IMR-90 (cell line): ENCODE measurements around the gene ALPI. TPM values are rescaled to one million over a fixed set of nuclear protein-coding genes. Genes with fewer than 3 reads are reported as not detected.

ENCODE experiments used
- ATAC-seq: fragments of 200-7000 bp; cut with Tn5 transposase; 2 replicates; pipeline ENCODE4 v1.9.1; 2020; ENCODE audit warnings: low read depth, mild to moderate bottlenecking, moderate library complexity
- BruUV-seq: library from RNA; stranded (reverse); fragments of 400-500 nt; replicated peaks from 2 replicates; lab custom pipeline; 2021; lab: Mats Ljungman, UMichigan
- CTCF ChIA-PET: fragments of 300-600 bp; formaldehyde crosslinking; extraction: SDS; loops from one replicate; lab custom pipeline; 2021; ENCODE audit warnings: antibody characterized with exemption; lab: Yijun Ruan, JAX
- POLR2A ChIA-PET: fragments of 300-600 bp; sonication (Branson Sonifier 250); formaldehyde crosslinking; loops from one replicate; lab custom pipeline; 2022; ENCODE audit warnings: antibody characterized with exemption; ENCODE audit not compliant: unreplicated experiment; lab: Charles Lee
- DNase-seq: peaks from one replicate; pipeline ENCODE4 v3.0.0; 2013
- H2AFZ ChIP-seq: replicated peaks from 2 replicates; pipeline ENCODE3; 2013; ENCODE audit warnings: low read length, mild to moderate bottlenecking; ENCODE audit not compliant: poor library complexity
- H2AK5ac ChIP-seq: 2 replicates; pipeline ENCODE4 v1.6.1; 2013; ENCODE audit warnings: low read depth, low read length, inconsistent platforms
- H2AK9ac ChIP-seq: replicated peaks from 2 replicates; pipeline ENCODE3; 2013; ENCODE audit warnings: mild to moderate bottlenecking, low read depth, low read length, moderate library complexity; ENCODE audit not compliant: poor library complexity
- H2BK120ac ChIP-seq: 2 replicates; pipeline ENCODE4 v1.6.1; 2013; ENCODE audit warnings: low read depth, low read length, inconsistent platforms
- H2BK15ac ChIP-seq: 3 replicates; pipeline ENCODE4 v1.6.1; 2013; ENCODE audit warnings: low read depth, low read length, inconsistent platforms
- H2BK20ac ChIP-seq: 2 replicates; pipeline ENCODE4 v1.6.1; 2013; ENCODE audit warnings: low read depth, mild to moderate bottlenecking, inconsistent platforms, low read length, moderate library complexity
- H2BK5ac ChIP-seq: 2 replicates; pipeline ENCODE4 v1.6.1; 2013; ENCODE audit warnings: mild to moderate bottlenecking, low read depth, low read length, inconsistent platforms; ENCODE audit not compliant: poor library complexity, severe bottlenecking
- H3K14ac ChIP-seq: replicated peaks from 2 replicates; pipeline ENCODE4 v1.6.1; 2013; ENCODE audit warnings: low read depth, low read length, inconsistent platforms
- H3K18ac ChIP-seq: 2 replicates; pipeline ENCODE4 v1.6.1; 2013; ENCODE audit warnings: low read depth, low read length, control low read depth
- H3K23ac ChIP-seq: 2 replicates; pipeline ENCODE4 v1.6.1; 2013; ENCODE audit warnings: low read depth, low read length, inconsistent platforms
- H3K27ac ChIP-seq: 2 replicates; pipeline ENCODE4 v1.5.1; 2013; ENCODE audit warnings: mild to moderate bottlenecking, control low read depth, low read length; ENCODE audit not compliant: insufficient read depth
- H3K27me3 ChIP-seq: 2 replicates; pipeline ENCODE4 v1.6.1; 2013; ENCODE audit warnings: low read length; ENCODE audit not compliant: control insufficient read depth, insufficient read depth
- H3K36me3 ChIP-seq: 2 replicates; pipeline ENCODE4 v1.6.1; 2013; ENCODE audit warnings: low read length, mixed read lengths; ENCODE audit not compliant: control insufficient read depth, insufficient read depth
- H3K4ac ChIP-seq: 2 replicates; pipeline ENCODE4 v1.6.1; 2013; ENCODE audit warnings: low read depth, low read length, inconsistent platforms
- H3K4me1 ChIP-seq: 2 replicates; pipeline ENCODE4 v1.6.1; 2013; ENCODE audit warnings: low read length, mixed read lengths; ENCODE audit not compliant: control insufficient read depth, insufficient read depth
- H3K4me2 ChIP-seq: 2 replicates; pipeline ENCODE4 v1.6.1; 2013; ENCODE audit warnings: low read depth, mild to moderate bottlenecking, control low read depth, low read length, moderate library complexity
- H3K4me3 ChIP-seq: 2 replicates; pipeline ENCODE4 v1.5.1; 2013; ENCODE audit warnings: low read depth, mild to moderate bottlenecking, control low read depth, low read length, moderate library complexity; ENCODE audit not compliant: insufficient read depth
- H3K56ac ChIP-seq: 2 replicates; pipeline ENCODE4 v1.6.1; 2013; ENCODE audit warnings: low read length, inconsistent platforms; ENCODE audit not compliant: insufficient read depth; ENCODE audit errors: extremely low read depth
- H3K79me1 ChIP-seq, 2 experiments: 2 replicates each; pipeline ENCODE4 v1.6.1; 2013; ENCODE audit warnings: low read length in 2 of 2, inconsistent platforms in 1 of 2, low read depth in 1 of 2
- H3K9ac ChIP-seq: 2 replicates; pipeline ENCODE4 v1.6.1; 2013; ENCODE audit warnings: low read depth, low read length, control low read depth
- H3K9me1 ChIP-seq: 2 replicates; pipeline ENCODE4 v1.6.1; 2013; ENCODE audit warnings: low read length, inconsistent platforms; ENCODE audit not compliant: insufficient read depth
- H3K9me3 ChIP-seq: 2 replicates; pipeline ENCODE4 v1.6.1; 2013; ENCODE audit warnings: low read length; ENCODE audit not compliant: control insufficient read depth, insufficient read depth
- H4K20me1 ChIP-seq: 2 replicates; pipeline ENCODE4 v1.6.1; 2013; ENCODE audit warnings: low read length, inconsistent platforms; ENCODE audit not compliant: insufficient read depth
- H4K5ac ChIP-seq: 2 replicates; pipeline ENCODE4 v1.6.1; 2013; ENCODE audit warnings: mild to moderate bottlenecking, low read depth, low read length, control low read depth
- H4K8ac ChIP-seq, 2 experiments: 2 replicates each; pipeline ENCODE4 v1.6.1; 2013; ENCODE audit warnings: low read depth in 2 of 2, low read length in 2 of 2, control low read depth in 1 of 2, inconsistent platforms in 1 of 2
- H4K91ac ChIP-seq: 2 replicates; pipeline ENCODE4 v1.6.1; 2013; ENCODE audit warnings: low read depth, low read length, inconsistent platforms; ENCODE audit not compliant: insufficient read depth
- BHLHE40 ChIP-seq: fragments of 150-350 bp; IDR thresholded peaks from 2 replicates; pipeline ENCODE4 v1.6.1; 2016; ENCODE audit warnings: mild to moderate bottlenecking, low read depth, low read length
- CEBPB ChIP-seq: IDR thresholded peaks from 2 replicates; pipeline ENCODE4 v1.6.1; 2012; ENCODE audit warnings: low read depth, low read length, improper control_type of control experiment
- CHD1 ChIP-seq: IDR thresholded peaks from 2 replicates; pipeline ENCODE4 v1.6.1; 2012; ENCODE audit warnings: low read depth, low read length, improper control_type of control experiment
- CTCF ChIP-seq: conservative IDR thresholded peaks from 2 replicates; pipeline ENCODE4 v1.5.1; 2012; ENCODE audit warnings: mild to moderate bottlenecking, low read depth, low read length, improper control_type of control experiment
- ELK1 ChIP-seq: fragments of 150-350 bp; IDR thresholded peaks from 2 replicates; pipeline ENCODE4 v1.6.1; 2016; ENCODE audit warnings: low read depth, mild to moderate bottlenecking, low read length, moderate library complexity, borderline replicate concordance
- FOS ChIP-seq: fragments of 150-350 bp; IDR thresholded peaks from 2 replicates; pipeline ENCODE4 v1.6.1; 2016; ENCODE audit warnings: low read depth, low read length
- MAFK ChIP-seq: IDR thresholded peaks from 2 replicates; pipeline ENCODE4 v1.6.1; 2012; ENCODE audit warnings: low read depth, low read length, improper control_type of control experiment
- MAZ ChIP-seq: IDR thresholded peaks from 2 replicates; pipeline ENCODE4 v1.6.1; 2012; ENCODE audit warnings: low read depth, mild to moderate bottlenecking, low read length, improper control_type of control experiment, moderate library complexity, borderline replicate concordance
- MXI1 ChIP-seq: IDR thresholded peaks from 2 replicates; pipeline ENCODE4 v1.6.1; 2012; ENCODE audit warnings: low read depth, mild to moderate bottlenecking, low read length, moderate library complexity, borderline replicate concordance
- NFE2L2 ChIP-seq: fragments of 150-350 bp; IDR thresholded peaks from 2 replicates; pipeline ENCODE4 v1.6.1; 2016; ENCODE audit warnings: low read depth, mild to moderate bottlenecking, low read length
- POLR2A ChIP-seq: IDR thresholded peaks from 2 replicates; pipeline ENCODE4 v1.6.1; 2012; ENCODE audit warnings: mild to moderate bottlenecking, low read depth, low read length
- RAD21 ChIP-seq: IDR thresholded peaks from 2 replicates; pipeline ENCODE4 v1.6.1; 2012; ENCODE audit warnings: low read length, improper control_type of control experiment
- RCOR1 ChIP-seq: IDR thresholded peaks from 2 replicates; pipeline ENCODE4 v1.6.1; 2012; ENCODE audit warnings: mild to moderate bottlenecking, low read length, improper control_type of control experiment; ENCODE audit not compliant: insufficient replicate concordance
- RFX5 ChIP-seq: IDR thresholded peaks from 2 replicates; pipeline ENCODE4 v1.8.0; 2012; ENCODE audit warnings: low read depth, mild to moderate bottlenecking, low read length, moderate library complexity
- SMC3 ChIP-seq: fragments of 150-350 bp; IDR thresholded peaks from 2 replicates; pipeline ENCODE4 v1.6.1; 2016; ENCODE audit warnings: low read depth, mild to moderate bottlenecking, antibody characterized with exemption, low read length, moderate library complexity
- WGBS, 2 experiments: methylation state at CpG; one replicate each; pipeline versions ENCODE4 v1.1.5 to v1.1.7; 2013; ENCODE audit warnings: missing lambda C conversion rate in 2 of 2; ENCODE audit not compliant: insufficient read length in 1 of 2; ENCODE audit errors: extremely low coverage in 2 of 2; 5-methylcytosine and 5-hydroxymethylcytosine counted together
- dilution Hi-C: fragments of 300-500 bp; cut with HindIII; formaldehyde crosslinking; loops from one replicate; pipeline ENCODE4 v1.14.3; 2018; ENCODE audit warnings: low sequenced_read_pairs; ENCODE audit not compliant: unreplicated experiment
- in situ Hi-C: fragments of 300-500 bp; cut with MboI; formaldehyde crosslinking; loops from 3 replicates; pipeline ENCODE4 v1.14.3; 2019; ENCODE audit warnings: low sequenced_read_pairs, inconsistent platforms, mixed read lengths
- intact Hi-C: fragments of 100-400 bp; cut with micrococcal nuclease; formaldehyde crosslinking; loops from 2 replicates; pipeline ENCODE4 v1.10.0; 2022
- polyA plus RNA-seq, 3 experiments: library from polyadenylated mRNA; depleted of rRNA; stranded (reverse); fragments of >200 nt; gene quantifications; 2 replicates each; pipeline ENCODE4 v1.2.3, GENCODE V29; 2012; ENCODE audit warnings: low replicate concordance in 1 of 3
- total RNA-seq: library from RNA; depleted of rRNA; stranded (reverse); fragments of >200 nt; gene quantifications from 2 replicates; pipeline ENCODE4 v1.2.3, GENCODE V29; 2012
- TF ChIP-seq, protein P1 (sequence below): fragments of 150-350 bp; IDR thresholded peaks from 2 replicates; pipeline ENCODE4 v1.6.1; 2017; ENCODE audit warnings: mild to moderate bottlenecking, antibody characterized with exemption, low read length, low read depth

ALPI gene
- total and polyA plus RNA-seq, 2 of the 4 experiments (the other 2 are of a cell fraction): not detected

GRCh38 chr2:232503809-232504323 is 47.9 kb downstream of the ALPI start:
- Histone ChIP-seq H4K5ac (no peak overlapping the region), H4K8ac (no peak overlapping the region), H3K14ac (no peak overlapping the region), H2AK5ac (no peak overlapping the region), H3K4me1 (no peaks in the 10 kb centered on the region), H2BK20ac (no peak overlapping the region), H4K91ac (no peak overlapping the region), H3K27me3 (peaks cover 68% of the 10 kb centered on the region), H3K9me3 (no peaks in the 10 kb centered on the region), H2AFZ (peak overlapping the region; percentile 33), H2BK15ac (no peak overlapping the region), H2AK9ac (no peak overlapping the region), H2BK5ac (no peak overlapping the region), H3K18ac (no peak overlapping the region), H3K9ac (no peak overlapping the region), H3K23ac (no peak overlapping the region), H4K20me1 (no peaks in the 10 kb centered on the region), H3K36me3 (no peaks in the 10 kb centered on the region), H3K9me1 (no peaks in the 10 kb centered on the region), H3K79me1 (no peaks in the 10 kb centered on the region), H3K27ac (no peak overlapping the region), H3K4ac (no peak overlapping the region), H3K4me2 (no peak overlapping the region), H2BK120ac (no peak overlapping the region), H3K56ac (no peak overlapping the region), H3K4me3 (no peak overlapping the region)
- DNase-seq (no peak), ATAC-seq (no peak)
- dilution Hi-C loops: no loop called here
- no TSS peak for BruUV-seq
- ChIA-PET POLR2A (no interaction called here), CTCF (no interaction called here)
- in situ Hi-C loops: no loop called here
- WGBS, 2 experiments: 60% methylated on average over 1 of the region's 16 CpGs; no CpG with 5 or more reads in 1 of the 2 experiments
- intact Hi-C loops: loop anchor here (10.0 kb wide), 1 partner anchor 599 kb away; no protein-coding TSS in a partner anchor
- TF ChIP-seq BHLHE40 (no peak), FOS (no peak), POLR2A (no peak), MAZ (no peak), RAD21 (no peak), MXI1 (no peak), RFX5 (no peak), ELK1 (no peak), SMC3 (no peak), MAFK (no peak), CEBPB (no peak), NFE2L2 (no peak), CHD1 (no peak), RCOR1 (no peak), CTCF (no peak)
- TF ChIP-seq, protein P1, sequence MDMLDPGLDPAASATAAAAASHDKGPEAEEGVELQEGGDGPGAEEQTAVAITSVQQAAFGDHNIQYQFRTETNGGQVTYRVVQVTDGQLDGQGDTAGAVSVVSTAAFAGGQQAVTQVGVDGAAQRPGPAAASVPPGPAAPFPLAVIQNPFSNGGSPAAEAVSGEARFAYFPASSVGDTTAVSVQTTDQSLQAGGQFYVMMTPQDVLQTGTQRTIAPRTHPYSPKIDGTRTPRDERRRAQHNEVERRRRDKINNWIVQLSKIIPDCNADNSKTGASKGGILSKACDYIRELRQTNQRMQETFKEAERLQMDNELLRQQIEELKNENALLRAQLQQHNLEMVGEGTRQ: no peak
